ENCODE data around the gene NEK8.
"Not testable (repeated sequence)": the region's sequence is repeated elsewhere in the genome, so short reads cannot be mapped to it uniquely, and the experiment has no call there.

The NEK8 gene

GRCh38 chr17:28710861-28711722 is 17.5 kb upstream of the NEK8 start:
- peak; percentile 94 for DNase-seq

- DNase-seq = no peak
Measured at GRCh38 chr17:28711723-28712031, 16.9 kb upstream of the NEK8 start, which contains the start of gene PROCA1. Gene PROCA1, minus strand, starts transcription at chr17:28711888. Its CDS starts 228 bp downstream, at chr17:28711660.

GRCh38 chr17:28712032-28712704 is 16.4 kb upstream of the NEK8 start:
- DNase-seq = peak; percentile 77

GRCh38 chr17:28712705-28713415 is 15.7 kb upstream of the NEK8 start:
- no peak for DNase-seq

- DNase-seq = no peak
Measured at GRCh38 chr17:28714281-28714680, 14.3 kb upstream of the NEK8 start.

- DNase-seq = no peak
Measured at GRCh38 chr17:28715217-28715616, 13.4 kb upstream of the NEK8 start.

- no peak for DNase-seq
Measured at GRCh38 chr17:28716740-28717577, 11.6 kb upstream of the NEK8 start.

- peak; percentile 31 for DNase-seq
Measured at GRCh38 chr17:28717578-28718332, 10.8 kb upstream of the NEK8 start, which contains the start of gene RAB34. Gene RAB34, minus strand, starts transcription at chr17:28717868. Its CDS starts 602 bp downstream, at chr17:28717266.

- DNase-seq = no peak
Measured at GRCh38 chr17:28718333-28719020, 10.1 kb upstream of the NEK8 start.

- DNase-seq = no peak
Measured at GRCh38 chr17:28719021-28719433, 9.6 kb upstream of the NEK8 start.

- no peak for DNase-seq
Measured at GRCh38 chr17:28720247-28720996, 8.2 kb upstream of the NEK8 start.

GRCh38 chr17:28720997-28721329 is 7.6 kb upstream of the NEK8 start:
- not testable (repeated sequence) for DNase-seq

- DNase-seq = no peak
Measured at GRCh38 chr17:28722417-28723158, 6.0 kb upstream of the NEK8 start.

GRCh38 chr17:28723159-28723835 is 5.3 kb upstream of the NEK8 start:
- no peak for DNase-seq

- DNase-seq = not testable (repeated sequence)
Measured at GRCh38 chr17:28723836-28724499, 4.6 kb upstream of the NEK8 start.

GRCh38 chr17:28724500-28725165 is 4.0 kb upstream of the NEK8 start:
- no peak for DNase-seq

GRCh38 chr17:28725166-28725659 is 3.4 kb upstream of the NEK8 start:
- DNase-seq = no peak
